ENCODE results near the gene ABTB2. TPM values are rescaled to one million over a fixed set of nuclear protein-coding genes. Genes with fewer than 3 reads are reported as not detected.

ABTB2 gene
- total RNA-seq, 1 experiment from 2014 or later = 3.6 TPM

- intact Hi-C loops (cut with micrococcal nuclease; ENCODE audit: unreplicated experiment) = no loop called here
- no peak overlapping the region for H3K4me3 ChIP-seq (ENCODE audit: low read depth, low read length)
Observed at GRCh38 chr11:34176751-34177209, 181.0 kb downstream of the ABTB2 start.

GRCh38 chr11:34175284-34176019 lies 182.4 kb downstream of the ABTB2 start:
- ChIA-PET POLR2A (no interaction called here), CTCF (interaction anchor here (1.2 to 1.9 kb wide), 3 partner anchors 11 to 182 kb away, joined by 3 to 60 read pairs (median 9); partner anchors contain the start of gene ABTB2)
- H3K27me3 Mint-ChIP-seq (ENCODE audit: insufficient read depth, unreplicated experiment) = no peaks in the 10 kb centered on the region
- Histone ChIP-seq H3K4me3 (ENCODE audit: low read depth, low read length) (no peak overlapping the region), H3K9me3 (no peaks in the 10 kb centered on the region), H3K27me3 (replicated peaks; ENCODE audit: control insufficient read depth, insufficient read depth, low read length) (no peaks in the 10 kb centered on the region), H3K4me1 (0 out of 2 replicates have a peak, but pooled peaks cover 3% of the 10 kb centered on the region), H3K36me3 (ENCODE audit: control insufficient read depth, insufficient read depth, low read length) (no peaks in the 10 kb centered on the region)
- no peaks in the 10 kb centered on the region for H3K9me3 Mint-ChIP-seq (ENCODE audit: unreplicated experiment)
- DNase-seq = no peak
- H3K4me3 Mint-ChIP-seq (ENCODE audit: unreplicated experiment) = no peak overlapping the region
- H3K4me1 Mint-ChIP-seq (ENCODE audit: low read depth, unreplicated experiment) = no peaks in the 10 kb centered on the region
- BruUV-seq (replicated peaks) = no TSS peak
- intact Hi-C loops (cut with micrococcal nuclease; ENCODE audit: unreplicated experiment) = no loop called here
- H3K36me3 Mint-ChIP-seq (ENCODE audit: insufficient read depth, unreplicated experiment) = no peaks in the 10 kb centered on the region
- H3K27ac Mint-ChIP-seq (ENCODE audit: unreplicated experiment) = no peak overlapping the region
- no peak for TF ChIP-seq CTCF (IDR thresholded peaks at IDR 0.05; ENCODE audit: insufficient read depth in 1 of 2, low read depth in 1 of 2, low read length in 1 of 2, severe bottlenecking in 1 of 2, unreplicated experiment in 1 of 2)

More at GRCh38 chr11:34176751-34177209, 181.0 kb downstream of the ABTB2 start:
- H3K9me3 Mint-ChIP-seq (ENCODE audit: unreplicated experiment) = no peaks in the 10 kb centered on the region
- Histone ChIP-seq H3K27me3 (replicated peaks; ENCODE audit: control insufficient read depth, insufficient read depth, low read length) (no peaks in the 10 kb centered on the region), H3K4me1 (0 out of 2 replicates have a peak, but pooled peaks cover 3% of the 10 kb centered on the region), H3K36me3 (ENCODE audit: control insufficient read depth, insufficient read depth, low read length) (no peaks in the 10 kb centered on the region), H3K9me3 (no peaks in the 10 kb centered on the region)
- no peak overlapping the region for H3K4me3 Mint-ChIP-seq (ENCODE audit: unreplicated experiment)
- no peaks in the 10 kb centered on the region for H3K36me3 Mint-ChIP-seq (ENCODE audit: insufficient read depth, unreplicated experiment)
- POLR2A ChIA-PET = no interaction called here
- no peak for TF ChIP-seq CTCF (IDR thresholded peaks at IDR 0.05; ENCODE audit: insufficient read depth in 1 of 2, low read depth in 1 of 2, low read length in 1 of 2, severe bottlenecking in 1 of 2, unreplicated experiment in 1 of 2)
- CTCF ChIA-PET = interaction anchor here (0.8 kb wide), 1 partner anchor 27 kb away, joined by 3 read pairs; no protein-coding TSS in a partner anchor
- no peak overlapping the region for H3K27ac Mint-ChIP-seq (ENCODE audit: unreplicated experiment)
- no peaks in the 10 kb centered on the region for H3K4me1 Mint-ChIP-seq (ENCODE audit: low read depth, unreplicated experiment)
- no peaks in the 10 kb centered on the region for H3K27me3 Mint-ChIP-seq (ENCODE audit: insufficient read depth, unreplicated experiment)
- no peak for DNase-seq
- BruUV-seq (replicated peaks) = no TSS peak

GRCh38 chr11:34174412-34175041 lies 183.3 kb downstream of the ABTB2 start:
- 0 out of 2 replicates have a peak, but pooled peaks cover 3% of the 10 kb centered on the region for H3K4me1 ChIP-seq
- ChIA-PET CTCF (interaction anchor here (0.6 to 1.9 kb wide), 35 partner anchors 8 to 815 kb away, joined by 3 to 60 read pairs (median 4); partner anchors contain the start of gene ABTB2), POLR2A (interaction anchor here (0.5 to 0.6 kb wide), 2 partner anchors 266 to 466 kb away, joined by 3 to 6 read pairs; no protein-coding TSS in a partner anchor)
- no peaks in the 10 kb centered on the region for H3K36me3 Mint-ChIP-seq (ENCODE audit: insufficient read depth, unreplicated experiment)
- H3K27me3 Mint-ChIP-seq (ENCODE audit: insufficient read depth, unreplicated experiment) = no peaks in the 10 kb centered on the region
- H3K4me3 ChIP-seq (ENCODE audit: low read depth, low read length) = peak overlapping the region; percentile 15; the same call in 1 of the 2 replicates
- no peaks in the 10 kb centered on the region for H3K4me1 Mint-ChIP-seq (ENCODE audit: low read depth, unreplicated experiment)
- BruUV-seq (replicated peaks) = no TSS peak
- DNase-seq = peak; percentile 71 to 88
- no peak overlapping the region for H3K27ac Mint-ChIP-seq (ENCODE audit: unreplicated experiment)
- H3K9me3 ChIP-seq = no peaks in the 10 kb centered on the region
- H3K4me3 Mint-ChIP-seq (ENCODE audit: unreplicated experiment) = peak overlapping the region; percentile 75
- H3K9me3 Mint-ChIP-seq (ENCODE audit: unreplicated experiment) = no peaks in the 10 kb centered on the region
- TF ChIP-seq CTCF (IDR thresholded peaks at IDR 0.05; ENCODE audit: insufficient read depth in 1 of 2, low read depth in 1 of 2, low read length in 1 of 2, severe bottlenecking in 1 of 2, unreplicated experiment in 1 of 2) = peak; percentile 91 to 98
- H3K36me3 ChIP-seq (ENCODE audit: control insufficient read depth, insufficient read depth, low read length) = no peaks in the 10 kb centered on the region
- no peaks in the 10 kb centered on the region for H3K27me3 ChIP-seq (replicated peaks; ENCODE audit: control insufficient read depth, insufficient read depth, low read length)
- intact Hi-C loops (cut with micrococcal nuclease; ENCODE audit: unreplicated experiment) = loop anchor here (1.0 to 5.0 kb wide), 4 partner anchors 177 to 319 kb away; no protein-coding TSS in a partner anchor

All from Caco-2 (cell line).